ENCODE measurements around the gene EYA4.

DNA sequence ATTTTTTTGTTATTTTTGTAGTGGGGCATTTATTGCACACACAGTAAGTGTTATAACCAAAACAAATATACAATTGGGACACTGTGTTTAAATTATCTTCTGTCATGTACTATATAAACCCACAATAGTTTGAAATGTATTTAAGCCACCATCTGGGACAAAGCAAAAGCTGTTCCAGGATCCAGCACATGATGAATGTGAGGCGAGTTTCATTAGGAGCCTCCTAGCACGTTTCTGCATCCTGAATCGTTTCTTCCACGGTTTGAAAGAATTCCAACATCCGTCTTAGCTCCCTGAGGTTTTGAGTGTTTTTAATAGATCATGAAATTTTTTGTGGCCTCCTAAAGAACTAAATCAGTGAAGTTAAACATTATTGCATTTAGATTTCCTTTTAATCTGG lies 65.8 kb downstream of the EYA4 start:
- TF ChIP-seq FOXJ3 (CRISPR knock-in tag; IDR thresholded peaks at IDR 0.05; ENCODE audit: borderline replicate concordance) (no peak), CTCF (IDR thresholded peaks at IDR 0.05) (no peak), HMGXB4 (CRISPR knock-in tag; IDR thresholded peaks at IDR 0.05) (no peak), ETV6 (CRISPR knock-in tag; IDR thresholded peaks at IDR 0.05) (no peak), ESRRA (CRISPR knock-in tag; IDR thresholded peaks at IDR 0.05; ENCODE audit: borderline replicate concordance) (no peak), RELA (CRISPR knock-in tag; IDR thresholded peaks at IDR 0.05; ENCODE audit: borderline replicate concordance) (no peak), TEAD1 (CRISPR knock-in tag; IDR thresholded peaks at IDR 0.05) (no peak), SP1 (CRISPR knock-in tag; conservative IDR thresholded peaks at IDR 0.05) (no peak), IRF2 (CRISPR knock-in tag; IDR thresholded peaks at IDR 0.05; ENCODE audit: borderline replicate concordance, low read depth) (no peak), MAX (CRISPR knock-in tag; IDR thresholded peaks at IDR 0.05) (no peak), ZNF423 (CRISPR knock-in tag; IDR thresholded peaks at IDR 0.05) (no peak), AR (CRISPR knock-in tag; IDR thresholded peaks at IDR 0.05) (no peak)
- TF ChIP-seq, protein P1, sequence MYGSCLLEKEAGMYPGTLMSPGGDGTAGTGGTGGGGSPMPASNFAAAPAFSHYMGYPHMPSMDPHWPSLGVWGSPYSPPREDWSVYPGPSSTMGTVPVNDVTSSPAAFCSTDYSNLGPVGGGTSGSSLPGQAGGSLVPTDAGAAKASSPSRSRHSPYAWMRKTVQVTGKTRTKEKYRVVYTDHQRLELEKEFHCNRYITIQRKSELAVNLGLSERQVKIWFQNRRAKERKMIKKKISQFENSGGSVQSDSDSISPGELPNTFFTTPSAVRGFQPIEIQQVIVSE (CRISPR knock-in tag; IDR thresholded peaks at IDR 0.05; ENCODE audit: borderline replicate concordance) = no peak
- TF ChIP-seq, protein P2, sequence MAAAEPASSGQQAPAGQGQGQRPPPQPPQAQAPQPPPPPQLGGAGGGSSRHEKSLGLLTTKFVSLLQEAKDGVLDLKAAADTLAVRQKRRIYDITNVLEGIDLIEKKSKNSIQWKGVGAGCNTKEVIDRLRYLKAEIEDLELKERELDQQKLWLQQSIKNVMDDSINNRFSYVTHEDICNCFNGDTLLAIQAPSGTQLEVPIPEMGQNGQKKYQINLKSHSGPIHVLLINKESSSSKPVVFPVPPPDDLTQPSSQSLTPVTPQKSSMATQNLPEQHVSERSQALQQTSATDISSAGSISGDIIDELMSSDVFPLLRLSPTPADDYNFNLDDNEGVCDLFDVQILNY (CRISPR knock-in tag; IDR thresholded peaks at IDR 0.05) = no peak
